Measurements from ENCODE around the gene GAB2. TPM values are rescaled to one million over a fixed set of nuclear protein-coding genes. Genes with fewer than 3 reads are reported as not detected.
"Not testable (repeated sequence)": the region's sequence is repeated elsewhere in the genome, so short reads cannot be mapped to it uniquely, and the experiment has no call there.

GAB2 gene
- total RNA-seq, 1 experiment from 2014 or later = 10.6 TPM

- no peak overlapping the region for H3K27ac Mint-ChIP-seq (ENCODE audit: unreplicated experiment)
- CTCF ChIA-PET = no interaction called here
These were observed 118.5 kb downstream of the GAB2 start for GRCh38 chr11:78299000-78299710.

DNA sequence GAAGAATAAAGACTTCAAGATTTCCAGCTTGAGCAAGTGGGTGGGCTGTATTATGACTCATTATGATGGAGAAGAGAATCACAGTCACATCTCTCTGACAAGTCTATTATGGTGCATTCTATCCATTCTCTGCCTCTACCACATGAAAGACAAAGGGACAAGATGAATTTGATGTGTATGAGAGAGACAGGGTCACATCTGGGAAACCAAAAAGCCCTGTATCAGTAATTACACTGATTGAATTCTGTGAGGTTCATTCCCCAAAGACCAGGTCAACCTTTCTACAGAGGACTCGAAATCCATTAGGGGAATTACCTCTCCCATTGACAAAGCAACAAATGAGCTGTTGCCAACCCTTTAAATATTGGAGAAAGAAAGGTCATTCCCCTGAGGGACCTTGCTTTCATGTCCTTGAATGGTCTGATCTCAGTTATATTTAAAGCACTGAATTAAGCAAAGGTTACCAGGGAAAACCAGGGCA is 119.3 kb downstream of the GAB2 start:
- Mint-ChIP-seq H3K9me3 (ENCODE audit: low read depth, unreplicated experiment) (peaks cover 2% of the 10 kb centered on the region), H3K27ac (ENCODE audit: unreplicated experiment) (no peak overlapping the region), H3K4me3 (ENCODE audit: low read depth, unreplicated experiment) (no peak overlapping the region), H3K27me3 (ENCODE audit: unreplicated experiment) (no peaks in the 10 kb centered on the region), H3K4me1 (ENCODE audit: low read depth, unreplicated experiment) (peaks cover 14% of the 10 kb centered on the region), H3K36me3 (ENCODE audit: insufficient read depth, unreplicated experiment) (no peaks in the 10 kb centered on the region)
- BruUV-seq (replicated peaks) = no TSS peak
- intact Hi-C loops (cut with micrococcal nuclease; ENCODE audit: unreplicated experiment) = loop anchor here (5.0 kb wide), 1 partner anchor 69 kb away; no protein-coding TSS in a partner anchor
- CTCF ChIA-PET = no interaction called here
- DNase-seq = no peak
- TF ChIP-seq, protein P1, sequence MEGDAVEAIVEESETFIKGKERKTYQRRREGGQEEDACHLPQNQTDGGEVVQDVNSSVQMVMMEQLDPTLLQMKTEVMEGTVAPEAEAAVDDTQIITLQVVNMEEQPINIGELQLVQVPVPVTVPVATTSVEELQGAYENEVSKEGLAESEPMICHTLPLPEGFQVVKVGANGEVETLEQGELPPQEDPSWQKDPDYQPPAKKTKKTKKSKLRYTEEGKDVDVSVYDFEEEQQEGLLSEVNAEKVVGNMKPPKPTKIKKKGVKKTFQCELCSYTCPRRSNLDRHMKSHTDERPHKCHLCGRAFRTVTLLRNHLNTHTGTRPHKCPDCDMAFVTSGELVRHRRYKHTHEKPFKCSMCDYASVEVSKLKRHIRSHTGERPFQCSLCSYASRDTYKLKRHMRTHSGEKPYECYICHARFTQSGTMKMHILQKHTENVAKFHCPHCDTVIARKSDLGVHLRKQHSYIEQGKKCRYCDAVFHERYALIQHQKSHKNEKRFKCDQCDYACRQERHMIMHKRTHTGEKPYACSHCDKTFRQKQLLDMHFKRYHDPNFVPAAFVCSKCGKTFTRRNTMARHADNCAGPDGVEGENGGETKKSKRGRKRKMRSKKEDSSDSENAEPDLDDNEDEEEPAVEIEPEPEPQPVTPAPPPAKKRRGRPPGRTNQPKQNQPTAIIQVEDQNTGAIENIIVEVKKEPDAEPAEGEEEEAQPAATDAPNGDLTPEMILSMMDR (IDR thresholded peaks at IDR 0.05; ENCODE audit: unreplicated experiment) = no peak

More at GRCh38 chr11:78299000-78299710, 118.5 kb downstream of the GAB2 start:
- BruUV-seq (replicated peaks) = no TSS peak
- TF ChIP-seq, protein P1 (IDR thresholded peaks at IDR 0.05; ENCODE audit: unreplicated experiment) = no peak
- H3K4me3 Mint-ChIP-seq (ENCODE audit: low read depth, unreplicated experiment) = no peak overlapping the region
- DNase-seq = no peak
- peaks cover 14% of the 10 kb centered on the region for H3K4me1 Mint-ChIP-seq (ENCODE audit: low read depth, unreplicated experiment)
- intact Hi-C loops (cut with micrococcal nuclease; ENCODE audit: unreplicated experiment) = loop anchor here (5.0 kb wide), 1 partner anchor 68 kb away; no protein-coding TSS in a partner anchor
- H3K9me3 Mint-ChIP-seq (ENCODE audit: low read depth, unreplicated experiment) = no peaks in the 10 kb centered on the region
- no peaks in the 10 kb centered on the region for H3K36me3 Mint-ChIP-seq (ENCODE audit: insufficient read depth, unreplicated experiment)
- no peaks in the 10 kb centered on the region for H3K27me3 Mint-ChIP-seq (ENCODE audit: unreplicated experiment)

GRCh38 chr11:78295991-78296930 is 121.4 kb downstream of the GAB2 start:
- intact Hi-C loops (cut with micrococcal nuclease; ENCODE audit: unreplicated experiment) = loop anchor here (5.0 kb wide), 1 partner anchor 71 kb away; no protein-coding TSS in a partner anchor
- Mint-ChIP-seq H3K4me3 (ENCODE audit: low read depth, unreplicated experiment) (no peak overlapping the region), H3K9me3 (ENCODE audit: low read depth, unreplicated experiment) (peaks cover 2% of the 10 kb centered on the region), H3K36me3 (ENCODE audit: insufficient read depth, unreplicated experiment) (no peaks in the 10 kb centered on the region), H3K27me3 (ENCODE audit: unreplicated experiment) (no peaks in the 10 kb centered on the region), H3K4me1 (ENCODE audit: low read depth, unreplicated experiment) (peaks cover 14% of the 10 kb centered on the region), H3K27ac (ENCODE audit: unreplicated experiment) (no peak overlapping the region)
- peak; percentile 7 for DNase-seq
- CTCF ChIA-PET = no interaction called here
- no TSS peak for BruUV-seq (replicated peaks)
- TF ChIP-seq, protein P1 (IDR thresholded peaks at IDR 0.05; ENCODE audit: unreplicated experiment) = no peak

DNA sequence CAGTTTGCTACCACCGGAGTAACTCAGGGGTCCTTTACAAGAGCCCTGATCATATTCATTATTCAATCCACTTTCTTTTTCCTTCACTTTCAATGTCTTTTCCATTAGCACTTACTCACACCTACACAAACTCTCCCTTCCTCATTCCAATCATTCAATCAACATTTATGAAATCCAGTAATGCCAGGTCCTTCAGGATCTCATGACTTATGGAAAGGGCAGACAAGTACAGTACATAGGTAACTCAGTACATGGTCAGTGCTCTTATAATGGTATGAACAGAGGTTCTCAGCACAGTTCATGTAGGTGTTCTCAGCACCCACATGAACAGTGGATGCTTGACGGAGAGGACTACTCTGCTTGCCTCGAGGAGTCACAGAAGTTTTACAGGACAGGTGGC is 122.3 kb downstream of the GAB2 start:
- no peak for DNase-seq
- CTCF ChIA-PET = no interaction called here
- Mint-ChIP-seq H3K27ac (ENCODE audit: unreplicated experiment) (peak overlapping the region; percentile 61), H3K4me1 (ENCODE audit: low read depth, unreplicated experiment) (peaks cover 18% of the 10 kb centered on the region), H3K36me3 (ENCODE audit: insufficient read depth, unreplicated experiment) (peaks cover 2% of the 10 kb centered on the region), H3K9me3 (ENCODE audit: low read depth, unreplicated experiment) (peaks cover 2% of the 10 kb centered on the region), H3K4me3 (ENCODE audit: low read depth, unreplicated experiment) (peak overlapping the region; percentile 31), H3K27me3 (ENCODE audit: unreplicated experiment) (no peaks in the 10 kb centered on the region)
- intact Hi-C loops (cut with micrococcal nuclease; ENCODE audit: unreplicated experiment) = loop anchor here (5.0 kb wide), 1 partner anchor 72 kb away; no protein-coding TSS in a partner anchor
- no TSS peak for BruUV-seq (replicated peaks)
- TF ChIP-seq, protein P1 (IDR thresholded peaks at IDR 0.05; ENCODE audit: unreplicated experiment) = no peak

DNA sequence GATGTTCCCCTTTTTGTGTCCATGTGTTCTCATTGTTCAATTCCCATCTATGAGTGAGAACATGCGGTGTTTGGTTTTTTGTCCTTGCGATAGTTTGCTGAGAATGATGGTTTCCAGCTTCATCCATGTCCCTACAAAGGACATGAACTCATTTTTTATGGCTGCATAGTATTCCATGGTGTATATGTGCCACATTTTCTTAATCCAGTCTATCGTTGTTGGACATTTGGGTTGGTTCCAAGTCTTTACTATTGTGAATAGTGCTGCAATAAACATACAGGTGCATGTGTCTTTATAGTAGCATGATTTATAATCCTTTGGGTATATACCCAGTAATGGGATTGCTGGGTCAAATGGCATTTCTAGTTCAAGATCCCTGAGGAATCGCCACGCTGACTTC is 123.5 kb downstream of the GAB2 start:
- BruUV-seq (replicated peaks); H3K36me3 Mint-ChIP-seq (ENCODE audit: insufficient read depth, unreplicated experiment); CTCF ChIA-PET; intact Hi-C loops (cut with micrococcal nuclease; ENCODE audit: unreplicated experiment); H3K27me3 Mint-ChIP-seq (ENCODE audit: unreplicated experiment); H3K27ac Mint-ChIP-seq (ENCODE audit: unreplicated experiment); DNase-seq; H3K4me3 Mint-ChIP-seq (ENCODE audit: low read depth, unreplicated experiment); H3K9me3 Mint-ChIP-seq (ENCODE audit: low read depth, unreplicated experiment): not testable (repeated sequence)
- peaks cover 30% of the 10 kb centered on the region for H3K4me1 Mint-ChIP-seq (ENCODE audit: low read depth, unreplicated experiment)

Data from Calu3 (cell line).